Hepatocyte (in vitro differentiated cells): ENCODE measurements around the gene CCR5. TPM values are rescaled to one million over a fixed set of nuclear protein-coding genes. Genes with fewer than 3 reads are reported as not detected.
A peak's percentile ranks its signal among the peaks of the same experiment; 100 is the strongest.

ENCODE experiments used
- DNase-seq: peaks from one replicate; pipeline ENCODE4 v3.0.0-alpha.2; 2016; ENCODE audit warnings: low spot score
- H2AFZ ChIP-seq: fragments of 200-600 bp; sonication (generic); 2 replicates; pipeline ENCODE4 v1.6.0; 2016; ENCODE audit warnings: antibody characterized with exemption, mild to moderate bottlenecking
- H3K27ac ChIP-seq: fragments of 200-600 bp; sonication (generic); 2 replicates; pipeline ENCODE4 v1.5.1; 2016; ENCODE audit warnings: mild to moderate bottlenecking
- H3K27me3 ChIP-seq: fragments of 200-600 bp; sonication (generic); 2 replicates; pipeline ENCODE4 v1.6.1; 2016
- H3K36me3 ChIP-seq: fragments of 200-600 bp; sonication (generic); replicated peaks from 2 replicates; pipeline ENCODE4 v1.5.1; 2016; ENCODE audit warnings: low read depth; ENCODE audit not compliant: insufficient read depth
- H3K4me1 ChIP-seq: fragments of 200-600 bp; sonication (generic); 2 replicates; pipeline ENCODE4 v1.5.1; 2016; ENCODE audit warnings: mild to moderate bottlenecking, moderate library complexity; ENCODE audit not compliant: insufficient read depth
- H3K4me2 ChIP-seq: fragments of 200-600 bp; sonication (generic); 2 replicates; pipeline ENCODE4 v1.6.0; 2016
- H3K4me3 ChIP-seq: fragments of 200-600 bp; sonication (generic); 2 replicates; pipeline ENCODE4 v1.5.1; 2016; ENCODE audit warnings: mild to moderate bottlenecking
- H3K79me2 ChIP-seq: fragments of 200-600 bp; sonication (generic); 2 replicates; pipeline ENCODE4 v1.6.0; 2017; ENCODE audit warnings: mild to moderate bottlenecking
- H3K9me2 ChIP-seq: fragments of 200-600 bp; sonication (generic); replicated peaks from 2 replicates; pipeline ENCODE4 v1.6.0; 2017; ENCODE audit warnings: mild to moderate bottlenecking; ENCODE audit not compliant: insufficient read depth
- H3K9me3 ChIP-seq: fragments of 200-600 bp; sonication (generic); 2 replicates; pipeline ENCODE4 v1.5.1; 2016; ENCODE audit warnings: low read depth, mild to moderate bottlenecking
- H4K20me1 ChIP-seq: fragments of 200-600 bp; sonication (generic); 2 replicates; pipeline ENCODE4 v1.6.0; 2016; ENCODE audit warnings: mild to moderate bottlenecking; ENCODE audit not compliant: insufficient read depth, poor library complexity, severe bottlenecking
- EZH2 ChIP-seq: fragments of 200-600 bp; sonication (generic); IDR thresholded peaks from 2 replicates; pipeline ENCODE4 v1.6.1; 2016; ENCODE audit warnings: antibody characterized with exemption, mild to moderate bottlenecking, borderline replicate concordance
- EZH2phosphoT487 ChIP-seq: fragments of 200-600 bp; sonication (generic); IDR thresholded peaks from one replicate; pipeline ENCODE4 v1.6.1; 2018; ENCODE audit warnings: antibody characterized with exemption, mild to moderate bottlenecking, low read depth, moderate library complexity; ENCODE audit not compliant: unreplicated experiment, severe bottlenecking
- WGBS: methylation state at CpG from one replicate; pipeline ENCODE4 v1.1.6; 2016; ENCODE audit warnings: low lambda C conversion rate; ENCODE audit errors: missing lambda C conversion rate; 5-methylcytosine and 5-hydroxymethylcytosine counted together
- polyA plus RNA-seq: library from polyadenylated mRNA; unstranded; fragments of >200 nt; fragmentation: Nextera tagmentation; extraction: Ambion mirVana; gene quantifications from 2 replicates; pipeline ENCODE4 v1.2.1, GENCODE V29; 2016
- total RNA-seq: library from RNA; depleted of rRNA; stranded (reverse); fragments of >200 nt; gene quantifications from 2 replicates; pipeline ENCODE4 v1.2.3, GENCODE V29; 2014
- TF ChIP-seq, protein P1 (sequence below): fragments of 200-600 bp; sonication (generic); IDR thresholded peaks from 2 replicates; pipeline ENCODE4 v1.5.1; 2016; ENCODE audit warnings: antibody characterized with exemption, mild to moderate bottlenecking; ENCODE audit not compliant: poor library complexity

CCR5 gene
- total and polyA plus RNA-seq, 2 experiments from 2014 or later: 0.07 TPM; not detected in 1

DNA sequence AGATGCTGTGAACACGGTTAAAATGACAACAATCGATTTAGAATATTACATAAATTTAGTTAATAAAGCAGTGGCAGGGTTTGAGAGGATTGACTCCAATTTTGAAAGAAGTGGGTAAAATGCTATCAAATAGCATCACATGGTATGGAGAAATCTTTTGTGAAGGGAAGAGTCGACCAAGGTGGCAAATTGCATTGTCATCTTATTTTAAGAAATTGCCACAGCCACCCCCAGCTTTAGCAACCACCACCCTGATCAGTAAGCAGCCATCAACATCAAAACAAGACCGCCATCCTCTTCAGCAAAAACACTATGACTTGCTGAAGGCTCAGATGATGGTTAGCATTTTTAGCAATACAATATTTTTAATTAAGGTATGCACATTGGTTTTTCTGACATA, 5.7 kb upstream of the CCR5 start:
- H3K9me2 ChIP-seq: no peaks in the 10 kb centered on the region
- WGBS: 87% methylated on average over 4 of the region's 4 CpGs

DNA sequence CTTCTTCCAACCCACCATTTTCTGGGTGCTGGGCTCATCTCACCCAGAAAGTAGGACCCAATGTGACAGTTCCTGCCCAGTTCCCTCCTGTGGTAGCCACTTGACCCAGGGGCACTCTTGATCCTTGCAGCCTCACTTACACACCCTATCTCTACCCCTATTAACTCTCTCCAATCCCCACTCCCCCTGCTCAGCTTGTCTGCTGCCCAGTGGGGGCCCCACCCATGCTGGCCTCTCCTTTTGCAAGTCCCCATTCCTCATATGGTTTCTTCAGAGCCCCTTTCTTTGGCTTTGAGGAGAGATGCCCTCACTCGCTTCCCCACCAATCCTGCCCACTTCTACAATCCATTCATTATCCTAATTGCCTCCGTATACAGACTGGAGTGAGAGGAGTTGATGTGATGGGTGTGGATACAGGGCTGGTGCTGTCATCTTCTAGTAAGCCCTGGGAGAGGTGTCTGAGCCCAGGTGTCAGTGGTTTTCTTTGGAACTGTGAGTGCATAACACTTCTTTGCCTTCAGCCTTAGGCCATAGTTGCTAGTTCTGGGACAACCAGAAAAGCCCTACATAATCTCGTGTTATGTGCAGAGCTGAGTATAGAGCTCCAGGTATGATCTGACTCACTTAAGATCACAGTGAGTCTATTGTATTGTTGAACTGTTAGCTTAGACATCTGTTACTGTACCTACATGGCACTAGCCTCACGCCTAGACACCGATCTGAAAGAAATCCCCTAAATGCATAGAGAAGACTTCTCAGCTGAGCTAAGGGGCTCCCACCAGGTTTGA, 4.8 kb upstream of the CCR5 start:
- Histone ChIP-seq H3K79me2 (no peaks in the 10 kb centered on the region), H2AFZ (no peak overlapping the region), H3K4me2 (no peak overlapping the region), H3K36me3 (no peaks in the 10 kb centered on the region), H3K9me3 (no peaks in the 10 kb centered on the region), H3K9me2 (no peaks in the 10 kb centered on the region), H3K27ac (no peak overlapping the region), H3K4me3 (no peak overlapping the region), H3K27me3 (peaks cover 5% of the 10 kb centered on the region), H4K20me1 (no peaks in the 10 kb centered on the region), H3K4me1 (peaks cover 3% of the 10 kb centered on the region)
- TF ChIP-seq, protein P1, sequence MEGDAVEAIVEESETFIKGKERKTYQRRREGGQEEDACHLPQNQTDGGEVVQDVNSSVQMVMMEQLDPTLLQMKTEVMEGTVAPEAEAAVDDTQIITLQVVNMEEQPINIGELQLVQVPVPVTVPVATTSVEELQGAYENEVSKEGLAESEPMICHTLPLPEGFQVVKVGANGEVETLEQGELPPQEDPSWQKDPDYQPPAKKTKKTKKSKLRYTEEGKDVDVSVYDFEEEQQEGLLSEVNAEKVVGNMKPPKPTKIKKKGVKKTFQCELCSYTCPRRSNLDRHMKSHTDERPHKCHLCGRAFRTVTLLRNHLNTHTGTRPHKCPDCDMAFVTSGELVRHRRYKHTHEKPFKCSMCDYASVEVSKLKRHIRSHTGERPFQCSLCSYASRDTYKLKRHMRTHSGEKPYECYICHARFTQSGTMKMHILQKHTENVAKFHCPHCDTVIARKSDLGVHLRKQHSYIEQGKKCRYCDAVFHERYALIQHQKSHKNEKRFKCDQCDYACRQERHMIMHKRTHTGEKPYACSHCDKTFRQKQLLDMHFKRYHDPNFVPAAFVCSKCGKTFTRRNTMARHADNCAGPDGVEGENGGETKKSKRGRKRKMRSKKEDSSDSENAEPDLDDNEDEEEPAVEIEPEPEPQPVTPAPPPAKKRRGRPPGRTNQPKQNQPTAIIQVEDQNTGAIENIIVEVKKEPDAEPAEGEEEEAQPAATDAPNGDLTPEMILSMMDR: no peak
- no peak for TF ChIP-seq EZH2phosphoT487
- TF ChIP-seq EZH2: no peak
- DNase-seq: no peak
- 93% methylated on average over 5 of the region's 5 CpGs for WGBS

More for the DNA sequence above, 5.7 kb upstream of the CCR5 start:
- no peak for DNase-seq
- Histone ChIP-seq H3K9me3 (no peaks in the 10 kb centered on the region), H2AFZ (no peak overlapping the region), H3K4me3 (no peak overlapping the region), H3K27ac (no peak overlapping the region), H4K20me1 (no peaks in the 10 kb centered on the region), H3K4me1 (peaks cover 3% of the 10 kb centered on the region), H3K36me3 (no peaks in the 10 kb centered on the region), H3K4me2 (no peak overlapping the region), H3K27me3 (peaks cover 5% of the 10 kb centered on the region), H3K79me2 (no peaks in the 10 kb centered on the region)
- TF ChIP-seq EZH2phosphoT487 (no peak), EZH2 (no peak)
- TF ChIP-seq, protein P1: no peak

DNA sequence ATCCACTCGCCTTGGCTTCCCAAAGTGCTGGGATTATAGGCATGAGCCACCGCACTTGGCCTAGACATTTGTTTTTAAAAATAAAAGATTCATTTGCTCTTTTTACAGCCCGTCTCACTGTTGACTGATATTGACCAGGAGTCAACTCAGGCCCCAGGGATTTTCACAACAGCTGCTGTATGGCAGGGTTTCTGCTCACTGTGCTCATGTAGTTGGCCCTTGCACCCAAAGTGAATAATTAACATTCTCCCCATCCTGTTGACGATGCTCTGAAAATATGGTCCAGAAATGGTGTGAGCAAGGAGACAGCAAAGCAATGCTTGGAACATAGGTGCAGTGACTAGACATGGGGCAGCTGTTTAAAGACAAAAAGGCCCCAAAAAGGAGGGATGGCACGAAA, 2.9 kb upstream of the CCR5 start:
- no peak overlapping the region for H2AFZ ChIP-seq
- H3K36me3 ChIP-seq: no peaks in the 10 kb centered on the region
- no peaks in the 10 kb centered on the region for H3K4me1 ChIP-seq
- peaks cover 6% of the 10 kb centered on the region for H3K27me3 ChIP-seq
- no peaks in the 10 kb centered on the region for H4K20me1 ChIP-seq
- no peaks in the 10 kb centered on the region for H3K9me3 ChIP-seq
- H3K4me3 ChIP-seq: no peak overlapping the region
- no peaks in the 10 kb centered on the region for H3K9me2 ChIP-seq
- DNase-seq: peak; percentile 38
- no peak overlapping the region for H3K4me2 ChIP-seq
- H3K79me2 ChIP-seq: no peaks in the 10 kb centered on the region
- no peak overlapping the region for H3K27ac ChIP-seq
- TF ChIP-seq, protein P1: no peak
- TF ChIP-seq EZH2: no peak
- 73% methylated on average over 5 of the region's 5 CpGs for WGBS
